NB4 (cell line): ENCODE data around the gene COPZ1.

Experiments
- DNase-seq: peaks from one replicate; pipeline ENCODE4 v3.0.0; 2010; ENCODE audit warnings: low read depth
- H3K4me3 ChIP-seq: one replicate; pipeline ENCODE4 v1.5.1; 2011; ENCODE audit warnings: mild to moderate bottlenecking, low read depth, low read length, moderate library complexity
- CTCF ChIP-seq: IDR thresholded peaks from one replicate; pipeline ENCODE4 v1.5.1; 2012; ENCODE audit warnings: low read depth, low read length
- MAX ChIP-seq: IDR thresholded peaks from 2 replicates; pipeline ENCODE4 v1.6.1; 2011; ENCODE audit warnings: low read depth, low read length
- MYC ChIP-seq: IDR thresholded peaks from 2 replicates; pipeline ENCODE4 v1.6.1; 2011; ENCODE audit warnings: low read depth, low read length
- POLR2A ChIP-seq: IDR thresholded peaks from 2 replicates; pipeline ENCODE4 v1.6.1; 2011; ENCODE audit warnings: mild to moderate bottlenecking; ENCODE audit not compliant: insufficient read length; ENCODE audit errors: extremely low read depth

The COPZ1 gene

GRCh38 chr12:54373649-54374561, 49.0 kb downstream of the COPZ1 start:
- TF ChIP-seq CTCF (no peak), MYC (no peak), MAX (no peak), POLR2A (no peak)
- no peak for DNase-seq
- H3K4me3 ChIP-seq, result no peak overlapping the region

GRCh38 chr12:54374562-54375258, 49.8 kb downstream of the COPZ1 start:
- no peak for TF ChIP-seq POLR2A
- TF ChIP-seq MAX, result no peak
- TF ChIP-seq CTCF, result no peak
- TF ChIP-seq MYC, result no peak
- H3K4me3 ChIP-seq, result no peak overlapping the region
- no peak for DNase-seq

DNA sequence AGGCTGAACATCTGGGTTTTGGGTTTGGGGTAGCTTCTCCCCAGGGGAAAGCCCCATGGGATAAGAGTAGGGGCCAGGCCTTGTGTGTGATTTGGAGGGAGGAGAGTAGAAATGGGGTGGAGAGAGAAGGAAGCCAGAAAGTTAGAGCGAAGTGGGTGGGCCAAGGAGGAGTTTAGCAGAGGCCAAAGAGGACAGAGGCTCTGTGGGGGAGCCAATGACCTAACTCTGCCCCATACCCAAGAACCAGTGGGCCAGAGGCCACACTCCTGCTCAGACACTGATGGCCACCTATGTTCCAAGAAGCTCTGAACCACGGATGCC, 50.3 kb downstream of the COPZ1 start:
- no peak overlapping the region for H3K4me3 ChIP-seq
- no peak for DNase-seq
- no peak for TF ChIP-seq MAX
- no peak for TF ChIP-seq CTCF
- TF ChIP-seq MYC, result no peak
- TF ChIP-seq POLR2A, result no peak

DNA sequence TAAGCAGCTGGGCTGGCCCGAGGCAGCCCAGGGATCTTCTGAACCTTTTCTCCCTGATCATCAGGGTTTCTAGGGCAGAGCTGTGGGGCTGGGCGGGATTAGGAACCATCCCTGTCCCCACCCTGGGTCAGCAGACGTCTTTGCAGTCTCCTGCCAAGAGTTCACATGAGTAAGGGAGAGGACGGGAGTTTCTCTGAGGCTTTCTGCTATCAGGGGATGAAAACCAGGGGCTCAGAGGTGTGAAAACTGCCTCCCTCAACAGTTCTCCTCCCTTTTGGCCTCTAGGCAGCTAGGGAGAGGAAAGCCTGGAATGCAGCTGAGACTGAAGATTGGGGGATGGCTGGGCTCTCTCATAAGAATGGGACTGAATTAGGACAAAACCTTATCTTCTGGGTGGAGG, 51.7 kb downstream of the COPZ1 start:
- DNase-seq, result no peak
- no peak overlapping the region for H3K4me3 ChIP-seq
- no peak for TF ChIP-seq MYC
- TF ChIP-seq MAX, result no peak
- TF ChIP-seq POLR2A, result no peak
- TF ChIP-seq CTCF, result no peak

- no peak overlapping the region for H3K4me3 ChIP-seq
- no peak for DNase-seq
- no peak for TF ChIP-seq MAX
- TF ChIP-seq CTCF, result no peak
These were observed 52.1 kb downstream of the COPZ1 start for GRCh38 chr12:54377007-54377406.
